Measurements from ENCODE around the gene CMSS1.

DNA sequence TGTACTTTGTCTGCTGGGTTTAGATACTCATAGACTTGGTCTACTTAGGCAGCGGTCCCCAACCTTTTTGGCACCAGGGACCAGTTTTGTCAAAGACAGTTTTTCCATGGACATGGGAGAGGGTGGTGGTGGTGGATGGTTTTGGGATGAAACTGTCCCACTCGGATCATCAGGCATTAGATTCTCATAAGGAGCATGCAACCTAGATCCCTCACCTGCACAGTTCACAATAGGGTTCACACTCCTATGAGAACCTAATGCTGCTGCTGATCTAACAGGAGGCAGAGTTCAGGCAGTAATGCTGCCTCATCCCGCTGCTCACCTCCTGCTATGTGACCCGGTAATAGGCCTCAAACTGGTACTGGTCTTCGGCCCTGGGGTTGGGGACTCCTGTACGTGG, 45.3 kb downstream of the CMSS1 start:
- TF ChIP-seq, protein P1, sequence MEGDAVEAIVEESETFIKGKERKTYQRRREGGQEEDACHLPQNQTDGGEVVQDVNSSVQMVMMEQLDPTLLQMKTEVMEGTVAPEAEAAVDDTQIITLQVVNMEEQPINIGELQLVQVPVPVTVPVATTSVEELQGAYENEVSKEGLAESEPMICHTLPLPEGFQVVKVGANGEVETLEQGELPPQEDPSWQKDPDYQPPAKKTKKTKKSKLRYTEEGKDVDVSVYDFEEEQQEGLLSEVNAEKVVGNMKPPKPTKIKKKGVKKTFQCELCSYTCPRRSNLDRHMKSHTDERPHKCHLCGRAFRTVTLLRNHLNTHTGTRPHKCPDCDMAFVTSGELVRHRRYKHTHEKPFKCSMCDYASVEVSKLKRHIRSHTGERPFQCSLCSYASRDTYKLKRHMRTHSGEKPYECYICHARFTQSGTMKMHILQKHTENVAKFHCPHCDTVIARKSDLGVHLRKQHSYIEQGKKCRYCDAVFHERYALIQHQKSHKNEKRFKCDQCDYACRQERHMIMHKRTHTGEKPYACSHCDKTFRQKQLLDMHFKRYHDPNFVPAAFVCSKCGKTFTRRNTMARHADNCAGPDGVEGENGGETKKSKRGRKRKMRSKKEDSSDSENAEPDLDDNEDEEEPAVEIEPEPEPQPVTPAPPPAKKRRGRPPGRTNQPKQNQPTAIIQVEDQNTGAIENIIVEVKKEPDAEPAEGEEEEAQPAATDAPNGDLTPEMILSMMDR (IDR thresholded peaks at IDR 0.05): no peak
- TF ChIP-seq MAZ (IDR thresholded peaks at IDR 0.05; ENCODE audit: borderline replicate concordance, low read depth, low read length) (no peak), ZFP36 (IDR thresholded peaks at IDR 0.05; ENCODE audit: borderline replicate concordance, partially characterized antibody) (no peak), SMC3 (IDR thresholded peaks at IDR 0.05) (no peak), RAD21 (conservative IDR thresholded peaks at IDR 0.05 in 1 of 2, IDR thresholded peaks at IDR 0.05 in 1 of 2) (no peak), POLR2A (IDR thresholded peaks at IDR 0.05; ENCODE audit: low read length) (no peak), EHMT2 (IDR thresholded peaks at IDR 0.05; ENCODE audit: low read depth) (no peak), CEBPB (IDR thresholded peaks at IDR 0.05) (no peak), HOXB13 (CRISPR knock-in tag; IDR thresholded peaks at IDR 0.05; ENCODE audit: low read depth) (no peak)
- TF ChIP-seq, protein P2, sequence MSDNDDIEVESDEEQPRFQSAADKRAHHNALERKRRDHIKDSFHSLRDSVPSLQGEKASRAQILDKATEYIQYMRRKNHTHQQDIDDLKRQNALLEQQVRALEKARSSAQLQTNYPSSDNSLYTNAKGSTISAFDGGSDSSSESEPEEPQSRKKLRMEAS (IDR thresholded peaks at IDR 0.05): no peak
- TF ChIP-seq, protein P3, sequence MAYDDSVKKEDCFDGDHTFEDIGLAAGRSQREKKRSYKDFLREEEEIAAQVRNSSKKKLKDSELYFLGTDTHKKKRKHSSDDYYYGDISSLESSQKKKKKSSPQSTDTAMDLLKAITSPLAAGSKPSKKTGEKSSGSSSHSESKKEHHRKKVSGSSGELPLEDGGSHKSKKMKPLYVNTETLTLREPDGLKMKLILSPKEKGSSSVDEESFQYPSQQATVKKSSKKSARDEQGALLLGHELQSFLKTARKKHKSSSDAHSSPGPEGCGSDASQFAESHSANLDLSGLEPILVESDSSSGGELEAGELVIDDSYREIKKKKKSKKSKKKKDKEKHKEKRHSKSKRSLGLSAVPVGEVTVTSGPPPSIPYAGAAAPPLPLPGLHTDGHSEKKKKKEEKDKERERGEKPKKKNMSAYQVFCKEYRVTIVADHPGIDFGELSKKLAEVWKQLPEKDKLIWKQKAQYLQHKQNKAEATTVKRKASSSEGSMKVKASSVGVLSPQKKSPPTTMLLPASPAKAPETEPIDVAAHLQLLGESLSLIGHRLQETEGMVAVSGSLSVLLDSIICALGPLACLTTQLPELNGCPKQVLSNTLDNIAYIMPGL (CRISPR knock-in tag; IDR thresholded peaks at IDR 0.05; ENCODE audit: borderline replicate concordance): no peak
- TF ChIP-seq, protein P4, sequence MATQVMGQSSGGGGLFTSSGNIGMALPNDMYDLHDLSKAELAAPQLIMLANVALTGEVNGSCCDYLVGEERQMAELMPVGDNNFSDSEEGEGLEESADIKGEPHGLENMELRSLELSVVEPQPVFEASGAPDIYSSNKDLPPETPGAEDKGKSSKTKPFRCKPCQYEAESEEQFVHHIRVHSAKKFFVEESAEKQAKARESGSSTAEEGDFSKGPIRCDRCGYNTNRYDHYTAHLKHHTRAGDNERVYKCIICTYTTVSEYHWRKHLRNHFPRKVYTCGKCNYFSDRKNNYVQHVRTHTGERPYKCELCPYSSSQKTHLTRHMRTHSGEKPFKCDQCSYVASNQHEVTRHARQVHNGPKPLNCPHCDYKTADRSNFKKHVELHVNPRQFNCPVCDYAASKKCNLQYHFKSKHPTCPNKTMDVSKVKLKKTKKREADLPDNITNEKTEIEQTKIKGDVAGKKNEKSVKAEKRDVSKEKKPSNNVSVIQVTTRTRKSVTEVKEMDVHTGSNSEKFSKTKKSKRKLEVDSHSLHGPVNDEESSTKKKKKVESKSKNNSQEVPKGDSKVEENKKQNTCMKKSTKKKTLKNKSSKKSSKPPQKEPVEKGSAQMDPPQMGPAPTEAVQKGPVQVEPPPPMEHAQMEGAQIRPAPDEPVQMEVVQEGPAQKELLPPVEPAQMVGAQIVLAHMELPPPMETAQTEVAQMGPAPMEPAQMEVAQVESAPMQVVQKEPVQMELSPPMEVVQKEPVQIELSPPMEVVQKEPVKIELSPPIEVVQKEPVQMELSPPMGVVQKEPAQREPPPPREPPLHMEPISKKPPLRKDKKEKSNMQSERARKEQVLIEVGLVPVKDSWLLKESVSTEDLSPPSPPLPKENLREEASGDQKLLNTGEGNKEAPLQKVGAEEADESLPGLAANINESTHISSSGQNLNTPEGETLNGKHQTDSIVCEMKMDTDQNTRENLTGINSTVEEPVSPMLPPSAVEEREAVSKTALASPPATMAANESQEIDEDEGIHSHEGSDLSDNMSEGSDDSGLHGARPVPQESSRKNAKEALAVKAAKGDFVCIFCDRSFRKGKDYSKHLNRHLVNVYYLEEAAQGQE (IDR thresholded peaks at IDR 0.05): no peak

Data from A549 (cell line).